ENCODE measurements around the gene TNFRSF1A. TPM values are rescaled to one million over a fixed set of nuclear protein-coding genes. Genes with fewer than 3 reads are reported as not detected.
"Not testable (repeated sequence)": the region's sequence is repeated elsewhere in the genome, so short reads cannot be mapped to it uniquely, and the experiment has no call there.

Gene TNFRSF1A
- total RNA-seq, 1 donor from 2014 or later = 76.0 TPM

GRCh38 chr12:6310771-6311610 is 30.9 kb downstream of the TNFRSF1A start:
- ATAC-seq (peak; percentile 5), DNase-seq (ENCODE audit: low spot score) (no peak)

- ATAC-seq = no peak
- no peak for DNase-seq (ENCODE audit: low spot score)
Observed at GRCh38 chr12:6307529-6307928, 34.3 kb downstream of the TNFRSF1A start.

GRCh38 chr12:6306599-6307220 is 35.2 kb downstream of the TNFRSF1A start:
- no peak for DNase-seq (ENCODE audit: low spot score)
- ATAC-seq = no peak

- ATAC-seq (no peak), DNase-seq (ENCODE audit: low spot score) (no peak)
Observed at GRCh38 chr12:6306151-6306550, 35.7 kb downstream of the TNFRSF1A start.

- ATAC-seq = no peak
- DNase-seq (ENCODE audit: low spot score) = no peak
Observed at GRCh38 chr12:6303071-6303470, 38.8 kb downstream of the TNFRSF1A start.

GRCh38 chr12:6302621-6303020 is 39.3 kb downstream of the TNFRSF1A start:
- no peak for ATAC-seq
- DNase-seq (ENCODE audit: low spot score) = no peak

GRCh38 chr12:6301721-6302120 is 40.2 kb downstream of the TNFRSF1A start:
- no peak for ATAC-seq
- no peak for DNase-seq (ENCODE audit: low spot score)

- ATAC-seq = no peak
- DNase-seq (ENCODE audit: low spot score) = no peak
Observed at GRCh38 chr12:6297170-6297569, 44.7 kb downstream of the TNFRSF1A start.

GRCh38 chr12:6295094-6295811 is 46.6 kb downstream of the TNFRSF1A start:
- peak; percentile 31 for ATAC-seq
- no peak for DNase-seq (ENCODE audit: low spot score)

GRCh38 chr12:6294156-6295093 is 47.5 kb downstream of the TNFRSF1A start:
- ATAC-seq = peak; percentile 80
- DNase-seq (ENCODE audit: low spot score) = no peak

GRCh38 chr12:6292606-6293005 is 49.3 kb downstream of the TNFRSF1A start:
- ATAC-seq (peak; percentile 56), DNase-seq (ENCODE audit: low spot score) (no peak)

- ATAC-seq; DNase-seq (ENCODE audit: low spot score): not testable (repeated sequence)
Observed at GRCh38 chr12:6289906-6290305, 52.0 kb downstream of the TNFRSF1A start.

- ATAC-seq; DNase-seq (ENCODE audit: low spot score): not testable (repeated sequence)
Observed at GRCh38 chr12:6289081-6289480, 52.8 kb downstream of the TNFRSF1A start.

- DNase-seq (ENCODE audit: low spot score) = no peak
- ATAC-seq = no peak
Observed at GRCh38 chr12:6288235-6288634, 53.6 kb downstream of the TNFRSF1A start.

GRCh38 chr12:6285532-6286306 is 56.2 kb downstream of the TNFRSF1A start:
- DNase-seq (ENCODE audit: low spot score) = no peak
- no peak for ATAC-seq

GRCh38 chr12:6285063-6285477 is 56.8 kb downstream of the TNFRSF1A start:
- ATAC-seq = peak; percentile 94
- DNase-seq (ENCODE audit: low spot score) = no peak

GRCh38 chr12:6284273-6284672 is 57.6 kb downstream of the TNFRSF1A start:
- ATAC-seq = no peak
- no peak for DNase-seq (ENCODE audit: low spot score)

GRCh38 chr12:6282453-6282840 is 59.4 kb downstream of the TNFRSF1A start:
- ATAC-seq = no peak
- DNase-seq (ENCODE audit: low spot score) = no peak

GRCh38 chr12:6281081-6281809 is 60.6 kb downstream of the TNFRSF1A start:
- DNase-seq (ENCODE audit: low spot score) (no peak), ATAC-seq (no peak)
